GM12872 (cell line): Measurements from ENCODE around the gene UMODL1.
A peak's percentile ranks its signal among the peaks of the same experiment; 100 is the strongest.

Experiments
- TF ChIP-seq, protein P1 (sequence below): IDR thresholded peaks from 3 replicates; pipeline ENCODE4 v1.5.1; 2011; ENCODE audit warnings: low read depth, mild to moderate bottlenecking, low read length, moderate library complexity; ENCODE audit not compliant: insufficient read depth

The UMODL1 gene

DNA sequence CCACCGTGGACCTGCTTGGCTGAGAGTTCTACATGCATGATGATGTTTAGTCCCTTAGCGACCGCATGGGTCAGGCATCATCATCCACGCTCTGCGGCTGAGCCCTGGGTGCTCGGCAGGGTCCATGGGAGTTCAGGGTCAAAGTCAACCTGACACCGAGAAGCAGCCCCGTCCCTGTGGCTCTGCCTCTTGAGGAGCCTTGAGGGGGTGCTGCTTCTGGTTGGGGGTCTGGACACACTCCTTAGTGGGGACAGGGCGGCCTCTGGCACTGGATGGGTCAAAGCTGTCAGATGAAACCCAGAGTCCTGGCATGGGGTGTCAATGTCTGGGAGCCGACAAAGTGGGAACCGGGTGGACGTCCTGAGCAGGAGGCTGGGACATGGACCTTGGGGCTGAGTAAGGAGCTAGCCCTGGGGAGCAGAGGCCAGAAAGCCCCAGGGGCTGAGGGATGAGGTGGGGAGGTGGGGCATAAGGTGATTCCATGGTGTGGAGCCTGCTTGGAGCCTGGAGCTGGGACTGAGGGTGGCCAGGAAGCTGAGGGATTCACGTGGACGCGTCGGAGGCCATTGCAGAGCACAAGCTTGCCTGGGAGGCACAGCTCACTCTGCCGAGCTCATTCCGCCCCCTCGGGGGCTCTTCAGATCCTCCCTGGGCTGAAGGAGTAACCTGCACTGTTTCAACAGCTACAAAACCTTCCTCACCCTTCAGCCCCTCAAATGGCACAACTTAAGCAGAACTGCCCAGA lies 53.9 kb downstream of the UMODL1 start:
- TF ChIP-seq, protein P1, sequence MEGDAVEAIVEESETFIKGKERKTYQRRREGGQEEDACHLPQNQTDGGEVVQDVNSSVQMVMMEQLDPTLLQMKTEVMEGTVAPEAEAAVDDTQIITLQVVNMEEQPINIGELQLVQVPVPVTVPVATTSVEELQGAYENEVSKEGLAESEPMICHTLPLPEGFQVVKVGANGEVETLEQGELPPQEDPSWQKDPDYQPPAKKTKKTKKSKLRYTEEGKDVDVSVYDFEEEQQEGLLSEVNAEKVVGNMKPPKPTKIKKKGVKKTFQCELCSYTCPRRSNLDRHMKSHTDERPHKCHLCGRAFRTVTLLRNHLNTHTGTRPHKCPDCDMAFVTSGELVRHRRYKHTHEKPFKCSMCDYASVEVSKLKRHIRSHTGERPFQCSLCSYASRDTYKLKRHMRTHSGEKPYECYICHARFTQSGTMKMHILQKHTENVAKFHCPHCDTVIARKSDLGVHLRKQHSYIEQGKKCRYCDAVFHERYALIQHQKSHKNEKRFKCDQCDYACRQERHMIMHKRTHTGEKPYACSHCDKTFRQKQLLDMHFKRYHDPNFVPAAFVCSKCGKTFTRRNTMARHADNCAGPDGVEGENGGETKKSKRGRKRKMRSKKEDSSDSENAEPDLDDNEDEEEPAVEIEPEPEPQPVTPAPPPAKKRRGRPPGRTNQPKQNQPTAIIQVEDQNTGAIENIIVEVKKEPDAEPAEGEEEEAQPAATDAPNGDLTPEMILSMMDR = no peak

- TF ChIP-seq, protein P1 = 0 out of 3 replicates have a peak, but pooled peaks have one; percentile 16
Observed at GRCh38 chr21:42125571-42126544, 54.7 kb downstream of the UMODL1 start.

GRCh38 chr21:42127164-42128150 lies 56.3 kb downstream of the UMODL1 start:
- TF ChIP-seq, protein P1 = no peak

- TF ChIP-seq, protein P1 = no peak
Observed at GRCh38 chr21:42129300-42130266, 58.5 kb downstream of the UMODL1 start.

GRCh38 chr21:42130441-42130840 lies 59.3 kb downstream of the UMODL1 start:
- TF ChIP-seq, protein P1 = no peak

- TF ChIP-seq, protein P1 = no peak
Observed at GRCh38 chr21:42132183-42132582, 61.1 kb downstream of the UMODL1 start.
